Measurements from ENCODE around the gene SDK1.

Gene SDK1

DNA sequence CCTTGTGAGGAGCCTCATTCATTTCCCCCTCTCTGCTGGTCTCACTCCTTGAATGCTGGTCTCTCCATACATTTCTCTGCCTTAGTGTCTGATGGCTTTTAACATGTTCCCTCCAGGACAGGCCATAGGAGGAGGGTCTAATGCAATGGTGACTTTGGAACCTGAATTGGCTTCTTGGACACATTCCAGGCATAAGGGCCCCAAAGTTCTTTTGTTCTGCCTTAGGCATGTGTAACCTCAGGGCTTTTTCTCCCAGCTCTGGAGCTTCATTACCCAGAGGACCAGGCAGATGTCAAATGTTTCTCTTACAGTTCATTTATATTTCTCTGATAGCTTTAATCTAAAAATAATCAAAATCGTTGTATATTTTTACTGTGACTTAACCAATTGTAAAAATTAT lies 162.6 kb downstream of the SDK1 start:
- no peak overlapping the region for H3K4me2 ChIP-seq (ENCODE audit: insufficient read depth, low read length)
- H3K27me3 ChIP-seq (ENCODE audit: insufficient read depth, low read length, poor library complexity): peaks cover 14% of the 10 kb centered on the region
- H3K79me2 ChIP-seq (ENCODE audit: insufficient read depth, low read length): no peaks in the 10 kb centered on the region
- H3K27ac ChIP-seq (ENCODE audit: low read length): no peak overlapping the region
- peaks cover 7% of the 10 kb centered on the region for H3K4me1 ChIP-seq (ENCODE audit: insufficient read depth, low read length)
- H3K36me3 ChIP-seq (ENCODE audit: insufficient read depth, low read length): no peaks in the 10 kb centered on the region
- H3K9ac ChIP-seq (ENCODE audit: low read depth, low read length): no peak overlapping the region
- no peak overlapping the region for H3K4me3 ChIP-seq (ENCODE audit: low read depth in 1 of 2, low read length in 2 of 2)
- H4K20me1 ChIP-seq (ENCODE audit: insufficient read depth, low read length): no peaks in the 10 kb centered on the region
- DNase-seq (no peak), ATAC-seq (ENCODE audit: insufficient read depth, low read depth) (no peak)
- no peaks in the 10 kb centered on the region for H3K9me3 ChIP-seq (ENCODE audit: insufficient read depth, low read length, severe bottlenecking)
- H2AFZ ChIP-seq (ENCODE audit: low read depth, low read length): no peak overlapping the region
- TF ChIP-seq, protein P1, sequence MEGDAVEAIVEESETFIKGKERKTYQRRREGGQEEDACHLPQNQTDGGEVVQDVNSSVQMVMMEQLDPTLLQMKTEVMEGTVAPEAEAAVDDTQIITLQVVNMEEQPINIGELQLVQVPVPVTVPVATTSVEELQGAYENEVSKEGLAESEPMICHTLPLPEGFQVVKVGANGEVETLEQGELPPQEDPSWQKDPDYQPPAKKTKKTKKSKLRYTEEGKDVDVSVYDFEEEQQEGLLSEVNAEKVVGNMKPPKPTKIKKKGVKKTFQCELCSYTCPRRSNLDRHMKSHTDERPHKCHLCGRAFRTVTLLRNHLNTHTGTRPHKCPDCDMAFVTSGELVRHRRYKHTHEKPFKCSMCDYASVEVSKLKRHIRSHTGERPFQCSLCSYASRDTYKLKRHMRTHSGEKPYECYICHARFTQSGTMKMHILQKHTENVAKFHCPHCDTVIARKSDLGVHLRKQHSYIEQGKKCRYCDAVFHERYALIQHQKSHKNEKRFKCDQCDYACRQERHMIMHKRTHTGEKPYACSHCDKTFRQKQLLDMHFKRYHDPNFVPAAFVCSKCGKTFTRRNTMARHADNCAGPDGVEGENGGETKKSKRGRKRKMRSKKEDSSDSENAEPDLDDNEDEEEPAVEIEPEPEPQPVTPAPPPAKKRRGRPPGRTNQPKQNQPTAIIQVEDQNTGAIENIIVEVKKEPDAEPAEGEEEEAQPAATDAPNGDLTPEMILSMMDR (IDR thresholded peaks at IDR 0.05; ENCODE audit: borderline replicate concordance, extremely low read depth, low read length, poor library complexity, severe bottlenecking): no peak
- TF ChIP-seq EZH2 (IDR thresholded peaks at IDR 0.05; ENCODE audit: borderline replicate concordance, low read depth, low read length, severe bottlenecking): no peak

DNA sequence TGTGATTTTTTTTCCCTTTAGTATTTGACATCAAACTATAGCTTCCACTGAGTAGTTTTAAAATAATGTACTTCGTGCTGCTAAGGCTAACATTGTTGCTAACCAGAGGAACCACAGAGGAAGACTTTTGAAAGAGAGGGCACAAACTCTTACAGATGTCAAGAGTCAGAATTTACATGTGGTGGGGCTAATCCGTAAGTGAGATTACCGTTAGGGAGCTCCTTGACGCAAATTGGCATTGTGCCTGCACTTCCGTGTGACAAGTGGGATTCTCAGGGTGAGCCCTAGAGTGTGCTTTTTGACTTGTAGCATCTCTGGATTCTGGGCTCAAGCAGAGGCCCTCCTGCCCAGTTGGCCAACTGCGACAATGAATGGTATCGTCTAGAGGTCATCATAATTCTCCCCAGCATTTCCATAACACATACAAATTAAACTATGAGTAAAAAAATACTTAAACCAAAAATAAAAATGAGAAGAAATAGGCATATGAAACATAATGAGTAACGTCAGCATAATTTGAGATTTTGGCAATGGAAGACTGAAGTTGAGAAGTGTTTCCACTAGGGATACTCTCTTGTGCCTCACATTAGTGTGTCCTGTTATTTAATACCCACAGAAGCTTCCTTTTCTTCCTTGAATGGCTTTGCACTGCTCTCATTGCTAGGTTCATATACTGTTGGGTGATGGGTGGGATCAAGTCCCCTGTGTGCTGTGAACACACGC lies 164.0 kb downstream of the SDK1 start:
- TF ChIP-seq, protein P1 (IDR thresholded peaks at IDR 0.05; ENCODE audit: borderline replicate concordance, extremely low read depth, low read length, poor library complexity, severe bottlenecking): no peak
- TF ChIP-seq EZH2 (IDR thresholded peaks at IDR 0.05; ENCODE audit: borderline replicate concordance, low read depth, low read length, severe bottlenecking): no peak
- Histone ChIP-seq H3K9ac (ENCODE audit: low read depth, low read length) (no peak overlapping the region), H3K4me2 (ENCODE audit: insufficient read depth, low read length) (no peak overlapping the region), H3K79me2 (ENCODE audit: insufficient read depth, low read length) (no peaks in the 10 kb centered on the region), H2AFZ (ENCODE audit: low read depth, low read length) (no peak overlapping the region), H4K20me1 (ENCODE audit: insufficient read depth, low read length) (no peaks in the 10 kb centered on the region), H3K4me3 (ENCODE audit: low read depth in 1 of 2, low read length in 2 of 2) (no peak overlapping the region), H3K9me3 (ENCODE audit: insufficient read depth, low read length, severe bottlenecking) (no peaks in the 10 kb centered on the region), H3K4me1 (ENCODE audit: insufficient read depth, low read length) (peaks cover 7% of the 10 kb centered on the region), H3K36me3 (ENCODE audit: insufficient read depth, low read length) (no peaks in the 10 kb centered on the region), H3K27me3 (ENCODE audit: insufficient read depth, low read length, poor library complexity) (peaks cover 20% of the 10 kb centered on the region), H3K27ac (ENCODE audit: low read length) (no peak overlapping the region)
- DNase-seq (no peak), ATAC-seq (ENCODE audit: insufficient read depth, low read depth) (no peak)

DNA sequence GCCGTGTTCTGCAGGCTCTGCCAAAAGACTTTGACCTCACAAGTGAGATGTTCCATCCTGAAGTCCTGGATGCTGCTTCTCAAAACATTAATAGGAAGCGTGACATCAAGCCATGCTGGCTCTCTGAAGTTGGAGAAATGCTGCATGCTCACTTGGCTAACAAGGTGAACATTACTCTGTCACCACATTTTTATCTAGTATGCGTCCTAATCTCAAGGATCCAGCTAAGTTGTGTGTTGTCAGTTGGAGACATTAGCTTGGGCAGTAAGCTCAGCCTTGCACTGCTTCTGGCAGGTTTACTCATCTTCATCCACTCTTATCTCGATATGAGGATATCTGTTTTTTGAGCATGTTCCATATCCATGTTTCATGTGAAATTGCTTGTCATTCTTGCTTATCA lies 165.2 kb downstream of the SDK1 start:
- TF ChIP-seq, protein P1 (IDR thresholded peaks at IDR 0.05; ENCODE audit: borderline replicate concordance, extremely low read depth, low read length, poor library complexity, severe bottlenecking): no peak
- TF ChIP-seq EZH2 (IDR thresholded peaks at IDR 0.05; ENCODE audit: borderline replicate concordance, low read depth, low read length, severe bottlenecking): no peak
- H3K4me1 ChIP-seq (ENCODE audit: insufficient read depth, low read length): peaks cover 6% of the 10 kb centered on the region
- no peak overlapping the region for H3K9ac ChIP-seq (ENCODE audit: low read depth, low read length)
- ATAC-seq (ENCODE audit: insufficient read depth, low read depth): no peak
- no peak overlapping the region for H3K27ac ChIP-seq (ENCODE audit: low read length)
- no peak for DNase-seq
- H3K9me3 ChIP-seq (ENCODE audit: insufficient read depth, low read length, severe bottlenecking): no peaks in the 10 kb centered on the region
- H4K20me1 ChIP-seq (ENCODE audit: insufficient read depth, low read length): no peaks in the 10 kb centered on the region
- H3K4me3 ChIP-seq (ENCODE audit: low read depth in 1 of 2, low read length in 2 of 2): no peak overlapping the region
- H3K4me2 ChIP-seq (ENCODE audit: insufficient read depth, low read length): no peak overlapping the region
- H3K79me2 ChIP-seq (ENCODE audit: insufficient read depth, low read length): no peaks in the 10 kb centered on the region
- no peak overlapping the region for H2AFZ ChIP-seq (ENCODE audit: low read depth, low read length)
- peaks cover 15% of the 10 kb centered on the region for H3K27me3 ChIP-seq (ENCODE audit: insufficient read depth, low read length, poor library complexity)
- no peaks in the 10 kb centered on the region for H3K36me3 ChIP-seq (ENCODE audit: insufficient read depth, low read length)
